GM19452 (cell line): Measurements from ENCODE around the gene ACSM3.
A peak's percentile ranks its signal among the peaks of the same experiment; 100 is the strongest.
"Not testable (repeated sequence)": the region's sequence is repeated elsewhere in the genome, so short reads cannot be mapped to it uniquely, and the experiment has no call there.

Source experiments
- ATAC-seq: cut with Tn5 transposase; IDR thresholded peaks from one replicate; pipeline ENCODE4 v1.9.1; 2021; ENCODE audit not compliant: unreplicated experiment

ACSM3 gene

DNA sequence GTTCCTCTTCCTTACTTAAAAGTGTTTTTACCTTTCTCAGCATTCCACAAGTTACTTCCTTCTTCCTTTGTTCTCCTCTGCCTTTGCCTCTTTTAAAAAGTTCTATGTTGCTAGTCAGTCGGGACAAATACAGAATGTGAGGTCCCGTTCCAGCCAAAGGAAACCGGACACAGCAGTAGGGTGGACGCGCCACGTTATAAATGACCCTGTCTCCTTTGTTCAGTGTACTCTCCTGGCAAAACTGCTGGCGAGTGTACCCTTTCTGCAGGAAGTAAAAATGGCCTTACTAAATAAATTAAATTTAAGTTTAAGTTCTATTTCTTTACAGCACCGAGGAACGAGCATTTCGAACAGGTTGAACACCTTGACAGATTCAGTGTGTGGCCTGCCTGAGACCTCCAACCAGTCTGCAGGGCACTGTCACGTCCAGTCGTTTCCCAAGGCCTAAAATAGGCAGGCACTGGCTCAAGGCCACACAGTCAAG, 41.9 kb downstream of the ACSM3 start:
- ATAC-seq = not testable (repeated sequence)

DNA sequence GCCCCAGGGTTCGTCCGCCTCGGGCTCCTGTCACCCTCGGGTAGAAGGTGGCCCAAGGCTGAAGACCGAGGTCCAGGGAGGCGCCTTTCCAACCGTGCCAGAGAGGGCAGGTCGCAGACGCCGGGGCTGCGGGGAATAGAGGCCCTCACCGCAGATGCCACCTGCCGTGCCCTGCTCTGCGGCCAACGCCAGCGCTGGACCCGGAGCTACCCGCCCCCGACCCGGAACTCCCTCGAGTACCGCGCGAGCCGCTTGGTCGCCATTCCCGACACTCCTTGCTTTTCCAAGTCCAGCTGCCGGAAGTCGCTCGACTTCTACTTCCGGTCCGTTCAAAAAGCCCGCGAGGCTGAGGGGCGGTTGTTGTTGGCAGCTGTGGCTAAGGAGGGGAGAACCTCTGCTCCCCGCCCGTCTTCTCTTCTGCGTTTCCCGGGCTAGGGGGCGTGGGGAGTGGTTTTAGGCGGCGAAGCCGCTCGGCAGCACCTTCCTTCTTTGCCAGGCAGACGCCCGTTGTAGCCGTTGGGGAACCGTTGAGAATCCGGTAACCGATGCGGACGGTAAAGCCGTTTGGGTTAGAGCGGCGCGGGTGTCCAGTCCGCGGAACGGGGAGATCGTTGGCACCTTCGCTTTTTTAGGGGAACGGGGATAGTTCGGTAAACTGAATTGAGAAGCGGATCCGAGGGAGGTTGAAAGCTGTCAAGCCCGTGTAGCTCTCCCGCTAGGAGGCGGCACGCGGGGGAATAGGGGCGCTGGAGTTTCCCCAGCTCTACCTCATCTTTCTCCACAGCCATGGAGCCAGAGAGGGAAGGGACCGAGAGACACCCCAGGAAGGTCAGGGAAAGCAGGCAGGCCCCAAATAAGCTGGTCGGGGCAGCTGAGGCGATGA, 42.6 kb downstream of the ACSM3 start, which contains the start of the genes ERI2 and REXO5:
Gene ERI2 (minus strand): TSS at position 305 of the 883 bp plus-strand sequence. CDS start 42 bp downstream, at position 263.
Gene REXO5 (plus strand): TSS at position 360 of the 883 bp plus-strand sequence. CDS start 427 bp downstream, at position 787.
- peak; percentile 73 for ATAC-seq

DNA sequence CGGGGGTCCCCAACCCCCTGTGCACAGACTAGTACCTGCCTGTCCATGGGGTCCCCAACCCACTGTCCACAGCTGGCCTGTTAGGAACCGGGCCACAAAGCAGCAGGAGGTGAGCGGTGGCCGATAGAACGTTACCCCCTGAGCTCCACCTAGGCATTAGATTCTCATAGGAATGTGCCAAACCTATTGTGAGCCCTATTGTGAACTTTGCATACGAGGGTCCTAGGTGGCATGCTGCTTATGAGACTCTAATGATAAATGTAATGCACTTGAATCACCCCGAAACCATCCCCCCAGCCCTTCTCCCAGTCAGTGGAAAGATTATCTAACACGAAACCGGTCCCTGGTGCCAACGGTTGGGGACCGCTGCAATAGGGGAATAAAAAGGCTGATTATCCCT, 44.0 kb downstream of the ACSM3 start:
- no peak for ATAC-seq

DNA sequence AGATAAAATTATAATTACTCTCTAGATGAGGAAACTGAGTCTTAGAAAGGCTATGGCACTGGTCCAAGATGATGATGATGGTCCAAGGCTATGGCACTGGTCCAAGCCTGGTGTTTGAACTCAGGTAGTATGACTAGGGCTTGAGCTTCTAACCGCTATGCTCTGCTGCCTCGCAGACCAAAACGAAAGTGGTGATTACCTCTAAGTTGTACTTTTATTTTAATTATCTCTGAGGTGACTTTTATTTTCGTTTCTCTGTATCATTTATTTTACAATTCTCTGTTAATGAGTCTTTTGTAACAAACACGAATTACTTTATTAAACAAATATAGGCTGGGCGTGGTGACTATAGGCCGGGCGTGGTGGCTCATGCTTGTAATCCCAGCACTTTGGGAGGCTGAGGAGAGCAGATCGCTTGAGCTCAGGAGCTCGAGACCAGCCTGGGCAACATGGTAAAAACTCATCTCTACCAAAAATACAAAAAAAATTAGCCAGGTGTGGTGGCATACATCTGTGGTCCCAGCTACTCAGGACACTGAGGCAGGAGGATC, 48.1 kb downstream of the ACSM3 start:
- ATAC-seq = no peak

GRCh38 chr16:20812510-20812909, 48.7 kb downstream of the ACSM3 start:
- ATAC-seq = no peak

- no peak for ATAC-seq
Observed at GRCh38 chr16:20814784-20815183, 51.0 kb downstream of the ACSM3 start.

GRCh38 chr16:20818929-20819585, 55.2 kb downstream of the ACSM3 start:
- ATAC-seq = no peak

GRCh38 chr16:20821682-20822081, 57.9 kb downstream of the ACSM3 start:
- no peak for ATAC-seq

DNA sequence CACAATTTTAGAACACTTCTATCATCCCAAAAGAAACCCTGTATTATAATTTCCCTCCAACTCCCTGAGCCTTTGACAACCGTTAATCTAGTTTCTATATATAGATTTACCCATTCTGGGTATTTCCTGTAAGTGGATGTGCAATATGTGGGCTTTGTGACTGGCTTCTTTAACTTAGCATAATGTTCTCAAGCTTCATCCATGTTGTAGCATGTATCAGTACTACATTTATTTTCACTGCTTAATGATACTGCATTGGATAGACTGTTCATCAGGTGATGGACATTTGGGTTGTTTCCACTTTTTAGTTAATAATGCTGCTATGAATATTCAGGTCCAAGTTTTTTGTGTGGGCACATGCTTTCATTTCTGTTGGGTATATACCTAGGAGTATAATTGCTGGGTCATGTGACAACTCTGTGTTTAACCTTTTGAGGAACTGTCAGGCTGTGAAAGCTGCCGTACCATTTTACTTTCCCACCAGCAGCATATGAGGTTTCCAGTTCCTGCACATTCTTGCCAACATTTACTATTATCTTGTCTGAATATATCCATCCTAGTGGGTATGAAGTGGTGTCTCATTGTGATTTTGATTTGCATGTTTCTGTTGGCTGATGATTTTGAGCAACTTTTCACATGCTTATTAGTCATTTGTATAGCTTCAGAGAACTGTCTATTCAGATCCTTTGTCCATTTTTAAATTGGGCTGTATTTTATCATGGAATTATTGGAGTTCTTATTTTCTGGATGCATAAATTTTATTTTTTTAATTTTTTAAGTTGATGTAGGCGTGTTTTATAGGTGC, 58.9 kb downstream of the ACSM3 start:
- no peak for ATAC-seq

GRCh38 chr16:20826039-20826566, 62.3 kb downstream of the ACSM3 start:
- ATAC-seq = no peak

DNA sequence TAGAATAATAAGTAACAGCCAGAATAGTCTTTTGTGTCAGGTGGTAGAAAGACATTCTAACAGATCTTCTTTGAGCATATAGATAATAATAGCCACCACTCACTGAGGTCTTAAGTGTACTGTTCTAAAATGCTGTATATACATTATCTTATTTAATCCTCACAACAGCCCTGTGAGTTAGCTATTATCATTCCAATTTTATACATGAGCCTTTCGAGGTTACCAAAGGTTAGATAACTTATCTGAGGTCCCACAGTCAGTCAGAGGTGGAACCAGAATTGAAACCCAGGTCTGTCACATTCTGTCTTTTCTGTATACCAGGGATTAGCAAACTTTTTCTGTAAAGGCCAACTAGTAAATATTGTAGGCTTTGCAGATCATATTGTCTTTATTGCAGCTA, 65.7 kb downstream of the ACSM3 start:
- no peak for ATAC-seq

GRCh38 chr16:20830372-20830771, 66.6 kb downstream of the ACSM3 start:
- ATAC-seq = no peak

DNA sequence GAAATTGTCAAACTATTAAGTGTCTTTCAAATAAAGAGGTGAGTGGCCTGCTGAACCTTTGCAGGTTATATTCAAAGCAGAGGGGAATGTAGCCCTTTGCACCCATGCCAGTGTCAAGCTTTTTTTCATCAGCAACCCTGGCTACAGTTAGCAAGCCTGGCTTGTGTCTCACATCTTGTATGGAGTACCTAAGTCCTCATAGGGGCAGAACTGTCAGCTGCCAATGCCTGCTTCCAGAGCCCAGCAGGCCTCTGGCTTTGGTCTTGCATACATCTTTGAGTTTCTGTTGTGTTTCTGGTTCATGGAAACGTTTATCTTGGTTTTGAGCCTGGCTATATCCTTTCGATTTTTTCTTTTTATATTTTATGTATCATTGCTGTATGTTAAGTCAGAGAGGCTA, 69.3 kb downstream of the ACSM3 start:
- no peak for ATAC-seq

GRCh38 chr16:20838240-20838639, 74.4 kb downstream of the ACSM3 start:
- no peak for ATAC-seq

- no peak for ATAC-seq
Observed at GRCh38 chr16:20839504-20839903, 75.7 kb downstream of the ACSM3 start.

DNA sequence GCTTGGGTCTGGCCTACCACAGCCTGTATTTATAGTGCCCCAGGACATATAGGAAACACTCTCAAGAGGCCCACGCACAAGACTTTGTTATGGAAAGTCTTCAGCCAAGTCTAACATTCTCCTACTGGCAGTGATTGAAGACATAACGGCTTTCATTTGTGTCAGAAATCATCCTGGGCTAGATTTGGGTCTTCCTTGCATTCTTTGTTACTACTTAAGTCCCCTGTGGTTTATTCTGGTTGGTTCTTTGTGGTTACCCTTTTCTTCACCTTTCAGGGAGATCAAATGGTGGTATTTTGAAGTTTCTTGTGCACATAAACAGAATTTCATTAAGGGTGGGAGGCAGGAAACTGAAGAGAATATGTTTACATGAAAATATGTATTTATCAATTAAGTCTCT, 80.2 kb downstream of the ACSM3 start:
- no peak for ATAC-seq

GRCh38 chr16:20844588-20844987, 80.8 kb downstream of the ACSM3 start:
- ATAC-seq = no peak

DNA sequence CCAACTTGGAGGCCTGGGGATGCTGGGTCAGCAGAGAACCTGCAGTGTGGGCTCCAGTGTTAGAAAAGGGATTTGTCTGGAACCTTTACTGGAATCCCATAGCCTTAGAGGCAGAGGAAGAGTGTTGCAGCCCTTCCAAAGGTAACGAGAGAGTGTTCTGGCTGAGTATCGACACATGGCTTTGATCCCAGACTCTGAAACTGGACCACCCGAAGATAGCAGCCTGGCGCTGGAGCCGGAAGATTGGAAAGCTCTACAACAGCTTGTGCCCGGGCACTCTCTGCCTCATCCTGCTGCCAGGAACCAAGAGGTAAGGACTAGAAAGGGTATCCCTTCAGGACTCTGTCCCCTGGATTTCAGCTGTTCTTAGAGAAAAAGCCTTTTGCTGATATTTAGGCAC, 82.2 kb downstream of the ACSM3 start:
- ATAC-seq = no peak

DNA sequence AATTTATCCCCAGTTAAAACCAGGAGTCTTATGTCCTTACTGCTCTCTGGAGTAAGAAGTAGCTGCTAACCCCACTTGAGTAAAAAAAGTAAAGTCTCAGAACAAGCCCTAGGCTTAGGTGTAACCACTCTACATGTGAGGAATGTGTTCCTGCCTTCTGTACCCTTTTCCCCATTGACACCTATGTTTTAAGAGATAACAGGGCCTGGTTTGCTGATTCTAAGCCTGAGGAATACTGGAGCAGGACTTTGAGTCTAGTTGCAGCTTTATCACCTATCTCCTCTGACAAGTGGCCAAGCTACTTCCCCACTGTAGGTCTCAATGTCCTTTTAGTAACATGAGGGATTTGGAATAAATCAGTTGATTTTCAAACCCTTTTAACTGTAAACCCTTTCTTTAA, 82.7 kb downstream of the ACSM3 start:
- ATAC-seq = no peak
